HG02852 (cell line): ENCODE measurements around the gene RXRA.
"Not testable (repeated sequence)": the region's sequence is repeated elsewhere in the genome, so short reads cannot be mapped to it uniquely, and the experiment has no call there.

ENCODE experiments used
- ATAC-seq: cut with Tn5 transposase; IDR thresholded peaks from one replicate; pipeline ENCODE4 v1.9.1; 2021; ENCODE audit warnings: mild to moderate bottlenecking, moderate library complexity; ENCODE audit not compliant: unreplicated experiment

RXRA gene

GRCh38 chr9:134307674-134308638 lies 18.3 kb upstream of the RXRA start:
- no peak for ATAC-seq

DNA sequence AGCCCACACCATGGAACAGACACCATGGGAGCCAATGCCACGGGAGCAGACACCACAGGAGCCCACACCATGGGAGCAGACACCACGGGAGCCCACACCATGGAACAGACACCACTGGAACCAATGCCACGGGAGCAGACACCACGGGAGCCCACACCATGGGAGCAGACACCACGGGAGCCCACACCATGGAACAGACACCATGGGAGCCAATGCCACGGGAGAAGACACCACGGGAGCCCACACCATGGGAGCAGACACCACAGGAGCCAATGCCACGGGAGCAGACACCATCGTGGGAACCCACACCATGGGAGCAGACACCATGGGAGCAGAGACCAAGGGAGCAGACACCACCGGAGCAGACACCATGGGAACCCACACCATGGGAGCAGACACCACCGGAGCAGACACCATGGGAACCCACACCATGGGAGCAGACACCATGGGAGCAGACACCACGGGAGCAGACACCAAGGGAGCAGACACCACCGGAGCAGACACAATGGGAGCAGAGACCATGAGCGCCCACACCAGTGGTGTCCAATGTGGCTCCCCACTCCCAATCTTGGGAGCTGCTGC lies 17.5 kb upstream of the RXRA start:
- not testable (repeated sequence) for ATAC-seq

DNA sequence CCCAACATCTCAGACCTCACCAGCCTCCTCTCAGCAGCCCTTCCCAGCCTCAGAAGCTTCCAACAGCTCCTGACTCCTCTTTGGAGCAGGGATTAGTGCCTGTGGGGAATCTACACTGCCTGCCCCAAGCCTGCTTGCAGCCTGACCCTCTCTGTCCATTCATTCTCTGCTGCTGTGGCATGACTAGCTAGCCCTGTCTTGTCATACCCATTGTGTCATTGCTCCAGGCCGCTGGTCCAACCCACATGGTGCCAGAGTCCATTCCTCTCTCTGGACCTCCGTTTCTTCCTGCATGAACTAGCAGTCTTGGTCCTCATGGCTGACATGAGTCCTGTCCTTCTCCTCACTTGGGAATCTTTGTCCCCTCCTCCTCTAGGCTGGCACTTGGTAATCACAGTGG lies 12.8 kb upstream of the RXRA start:
- no peak for ATAC-seq

DNA sequence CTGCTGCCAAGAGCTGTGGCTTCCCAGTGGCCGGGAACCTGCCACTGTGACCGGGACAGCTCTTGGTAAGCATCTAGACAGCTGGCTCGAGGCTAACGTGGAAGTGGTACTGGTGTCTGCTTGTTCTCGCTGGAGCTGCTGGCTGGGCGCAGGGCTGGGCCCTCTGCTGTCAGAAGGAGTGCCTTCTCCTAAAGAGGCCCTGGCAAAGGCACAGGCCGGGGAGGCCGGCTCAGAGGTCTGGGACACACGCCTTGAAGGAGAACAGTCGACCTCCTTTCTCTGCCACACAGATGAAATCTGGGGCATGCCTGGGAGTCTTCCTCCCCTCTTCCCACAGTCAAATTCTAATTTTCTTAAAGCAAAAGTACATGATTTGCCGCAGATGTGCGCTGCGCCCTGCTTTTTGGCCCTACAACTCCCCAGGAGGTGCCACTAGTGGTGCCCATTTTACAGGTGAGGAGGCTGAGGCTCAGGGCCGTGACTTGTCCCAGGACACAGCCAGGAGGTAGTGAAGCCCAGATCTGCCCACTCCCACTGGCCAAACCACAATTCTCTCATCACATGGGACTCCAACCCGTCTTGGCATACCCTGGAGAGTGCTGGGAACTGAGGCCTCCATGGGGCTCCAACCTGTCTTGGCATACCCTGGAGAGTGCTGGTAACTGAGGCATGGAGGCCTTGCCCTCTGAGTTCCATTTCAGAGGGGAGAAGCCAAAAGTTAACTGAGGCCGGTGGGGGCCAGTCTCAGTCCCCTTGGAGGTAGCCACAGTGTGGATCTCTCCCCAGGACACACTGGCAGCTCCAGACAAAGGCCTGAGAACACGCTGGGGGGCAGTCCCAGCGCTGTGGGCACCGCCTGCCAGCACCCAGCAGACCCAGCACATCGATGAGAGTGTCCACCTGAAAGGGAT lies 12.0 kb upstream of the RXRA start:
- ATAC-seq, result no peak

- ATAC-seq, result no peak
These were observed 11.1 kb upstream of the RXRA start for GRCh38 chr9:134314950-134315715.

GRCh38 chr9:134315716-134316448 lies 10.4 kb upstream of the RXRA start:
- ATAC-seq, result no peak

GRCh38 chr9:134316449-134317160 lies 9.7 kb upstream of the RXRA start:
- no peak for ATAC-seq

DNA sequence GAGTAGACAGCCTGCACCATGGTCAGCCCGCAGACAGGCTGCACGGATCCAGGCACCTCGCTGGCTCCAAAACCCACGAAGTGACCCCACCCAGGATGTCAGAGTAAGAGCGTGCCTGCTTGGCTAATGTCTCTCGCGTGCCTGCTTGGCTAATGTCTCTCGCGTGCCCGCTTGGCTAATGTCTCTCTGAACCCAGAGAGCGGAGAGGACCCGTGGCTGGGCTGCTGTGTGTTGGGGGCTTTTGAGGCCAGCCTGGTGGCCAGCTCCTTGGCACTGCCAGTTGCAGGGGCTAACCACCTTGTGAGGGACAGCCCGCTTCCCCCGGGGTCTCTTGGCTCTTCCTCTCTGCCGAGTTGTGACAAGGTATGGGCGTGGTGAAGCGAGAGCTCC lies 8.9 kb upstream of the RXRA start:
- ATAC-seq, result no peak

DNA sequence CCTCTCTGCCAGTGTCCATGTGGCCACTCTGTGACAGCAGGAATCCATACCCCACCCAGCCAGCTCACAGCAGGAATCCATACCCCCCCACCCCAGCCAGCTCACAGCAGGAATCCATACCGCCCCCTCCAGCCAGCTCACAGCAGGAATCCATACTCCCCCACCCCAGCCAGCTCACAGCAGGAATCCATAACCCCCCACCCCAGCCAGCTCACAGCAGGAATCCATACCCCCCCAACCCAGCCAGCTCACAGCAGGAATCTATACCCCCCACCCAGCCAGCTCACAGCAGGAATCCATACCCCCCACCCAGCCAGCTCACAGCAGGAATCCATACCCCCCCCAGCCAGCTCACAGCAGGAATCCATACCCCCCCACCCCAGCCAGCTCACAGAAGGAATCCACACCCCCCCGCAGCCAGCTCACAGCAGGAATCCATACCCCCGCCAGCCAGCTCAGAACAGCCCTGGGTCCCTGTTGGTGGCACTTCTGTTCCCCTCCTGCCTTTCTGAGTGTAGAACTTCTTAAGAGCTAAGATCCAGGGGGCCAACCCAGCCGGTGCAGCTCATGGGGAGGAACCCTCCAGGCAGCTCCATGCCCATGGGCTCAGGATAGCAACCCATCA lies 8.4 kb upstream of the RXRA start:
- ATAC-seq, result no peak

DNA sequence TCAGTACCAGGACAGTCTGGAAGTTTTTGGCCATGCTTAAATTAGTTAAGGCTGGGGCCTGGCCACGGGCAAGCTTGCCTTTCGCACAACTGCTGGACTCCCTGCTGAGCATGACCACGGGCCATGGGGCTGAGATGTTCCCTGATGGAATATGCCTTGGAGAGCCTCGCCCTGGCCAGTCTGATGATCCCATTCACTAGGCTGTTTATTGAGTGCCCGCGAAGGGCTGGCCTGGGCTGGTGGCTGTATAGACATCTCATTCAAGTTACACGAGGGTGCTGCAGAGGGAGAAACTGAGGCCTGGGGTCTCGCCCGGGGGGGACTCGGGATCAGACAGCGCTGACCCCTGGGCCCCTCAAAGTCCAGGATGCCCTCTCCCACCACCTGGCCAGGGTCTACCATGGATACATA lies 7.8 kb upstream of the RXRA start:
- no peak for ATAC-seq

DNA sequence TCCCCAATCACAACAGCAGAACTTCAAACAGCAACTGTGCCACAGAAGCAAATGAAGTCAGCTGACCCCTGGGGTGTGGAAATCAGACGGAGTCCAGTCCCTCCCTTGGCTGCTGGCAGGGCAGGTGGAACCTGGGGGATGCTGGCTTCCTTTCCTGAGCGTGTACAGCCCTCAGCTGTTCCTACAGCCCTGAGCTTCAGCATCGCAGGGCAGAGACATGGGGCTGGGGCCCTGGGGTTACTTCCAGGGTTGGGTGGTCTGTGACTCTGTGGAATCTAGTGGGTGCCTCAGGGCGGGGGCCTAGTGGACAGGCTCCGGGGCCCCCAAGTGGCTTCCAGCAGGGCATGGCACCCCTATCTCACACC lies 7.3 kb upstream of the RXRA start:
- ATAC-seq, result no peak

GRCh38 chr9:134319306-134320125 lies 6.7 kb upstream of the RXRA start:
- ATAC-seq, result no peak

GRCh38 chr9:134320126-134320867 lies 6.0 kb upstream of the RXRA start:
- no peak for ATAC-seq

- no peak for ATAC-seq
These were observed 5.3 kb upstream of the RXRA start for GRCh38 chr9:134320868-134321471.

GRCh38 chr9:134321531-134321930 lies 4.7 kb upstream of the RXRA start:
- ATAC-seq, result no peak

GRCh38 chr9:134321946-134322741 lies 4.1 kb upstream of the RXRA start:
- no peak for ATAC-seq
